B cell (primary cell): ENCODE measurements around the gene RPS29.

Experiments used
- EZH2 ChIP-seq: IDR thresholded peaks from 2 replicates; pipeline ENCODE4 v1.6.1; 2012; ENCODE audit warnings: borderline replicate concordance, low read depth, mild to moderate bottlenecking, moderate library complexity, low read length; ENCODE audit not compliant: insufficient read depth, poor library complexity, severe bottlenecking
- TF ChIP-seq, protein P1 (sequence below): fragments of 200-600 bp; IDR thresholded peaks from one replicate; pipeline ENCODE4 v1.8.0; 2022; ENCODE audit warnings: antibody characterized with exemption, mild to moderate bottlenecking

DNA sequence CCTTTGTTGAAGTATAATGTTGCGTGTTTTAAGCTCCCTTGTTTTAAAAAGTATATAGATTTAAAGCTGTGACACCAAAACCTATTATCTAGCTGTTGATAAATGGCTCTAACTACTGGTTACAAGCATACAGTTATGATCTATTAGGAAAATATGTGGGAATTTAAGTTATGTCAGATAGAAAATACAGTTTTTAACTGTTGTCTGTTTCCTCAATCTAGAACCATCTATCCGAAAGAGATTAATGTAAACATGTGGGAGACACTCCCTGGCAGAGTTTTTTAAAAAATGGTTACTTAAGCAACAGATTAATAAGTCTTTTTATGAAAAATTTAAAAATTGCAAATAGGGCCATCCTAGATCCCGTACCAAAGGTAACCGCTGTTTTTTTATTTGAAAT lies 26.1 kb upstream of the RPS29 start:
- TF ChIP-seq, protein P1, sequence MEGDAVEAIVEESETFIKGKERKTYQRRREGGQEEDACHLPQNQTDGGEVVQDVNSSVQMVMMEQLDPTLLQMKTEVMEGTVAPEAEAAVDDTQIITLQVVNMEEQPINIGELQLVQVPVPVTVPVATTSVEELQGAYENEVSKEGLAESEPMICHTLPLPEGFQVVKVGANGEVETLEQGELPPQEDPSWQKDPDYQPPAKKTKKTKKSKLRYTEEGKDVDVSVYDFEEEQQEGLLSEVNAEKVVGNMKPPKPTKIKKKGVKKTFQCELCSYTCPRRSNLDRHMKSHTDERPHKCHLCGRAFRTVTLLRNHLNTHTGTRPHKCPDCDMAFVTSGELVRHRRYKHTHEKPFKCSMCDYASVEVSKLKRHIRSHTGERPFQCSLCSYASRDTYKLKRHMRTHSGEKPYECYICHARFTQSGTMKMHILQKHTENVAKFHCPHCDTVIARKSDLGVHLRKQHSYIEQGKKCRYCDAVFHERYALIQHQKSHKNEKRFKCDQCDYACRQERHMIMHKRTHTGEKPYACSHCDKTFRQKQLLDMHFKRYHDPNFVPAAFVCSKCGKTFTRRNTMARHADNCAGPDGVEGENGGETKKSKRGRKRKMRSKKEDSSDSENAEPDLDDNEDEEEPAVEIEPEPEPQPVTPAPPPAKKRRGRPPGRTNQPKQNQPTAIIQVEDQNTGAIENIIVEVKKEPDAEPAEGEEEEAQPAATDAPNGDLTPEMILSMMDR: no peak
- no peak for TF ChIP-seq EZH2
